WTC11 (cell line): Measurements from ENCODE around the gene HHAT. TPM values are rescaled to one million over a fixed set of nuclear protein-coding genes. Genes with fewer than 3 reads are reported as not detected.

Experiments
- ATAC-seq: fragments of 200-7000 bp; cut with Tn5 transposase; 2 replicates; pipeline ENCODE4 v1.10.0; 2021; ENCODE audit warnings: mild to moderate bottlenecking, moderate library complexity
- CTCF ChIA-PET: fragments of 300-600 bp; sonication (Branson Sonifier 250); formaldehyde crosslinking; loops from one replicate; lab custom pipeline; 2021; ENCODE audit warnings: antibody characterized with exemption; lab: Charles Lee
- POLR2A ChIA-PET: fragments of 350-600 bp; sonication (Branson Sonifier 250); formaldehyde crosslinking; loops from one replicate; lab custom pipeline; 2021; ENCODE audit warnings: antibody characterized with exemption; lab: Charles Lee
- DNase-seq: peaks from one replicate; pipeline ENCODE4 v3.0.0; 2021; ENCODE audit warnings: low spot score
- H3K27ac Mint-ChIP-seq: 2 replicates; pipeline ENCODE4 v1.8.0; 2021; ENCODE audit warnings: mixed read lengths
- H3K27me3 Mint-ChIP-seq: 2 replicates; pipeline ENCODE4 v1.8.0; 2021; ENCODE audit warnings: low read depth, mild to moderate bottlenecking, moderate library complexity, mixed read lengths
- H3K36me3 Mint-ChIP-seq: 2 replicates; pipeline ENCODE4 v1.8.0; 2021; ENCODE audit warnings: mixed read lengths
- H3K4me1 Mint-ChIP-seq: 2 replicates; pipeline ENCODE4 v1.8.0; 2022; ENCODE audit warnings: mixed read lengths
- H3K4me3 Mint-ChIP-seq: 2 replicates; pipeline ENCODE4 v1.8.0; 2021; ENCODE audit warnings: mild to moderate bottlenecking, moderate library complexity, mixed read lengths
- H3K9me3 Mint-ChIP-seq: 2 replicates; pipeline ENCODE4 v1.8.0; 2021; ENCODE audit warnings: mixed read lengths
- CREB1 ChIP-seq: sonication (generic); formaldehyde crosslinking; IDR thresholded peaks from 2 replicates; pipeline ENCODE4 v1.8.0; 2023; ENCODE audit warnings: mild to moderate bottlenecking, missing genetic modification reagents
- ELF4 ChIP-seq: sonication (generic); formaldehyde crosslinking; IDR thresholded peaks from 2 replicates; pipeline ENCODE4 v1.8.1; 2022; ENCODE audit warnings: low read depth, mild to moderate bottlenecking, moderate library complexity, missing genetic modification reagents
- GTF2I ChIP-seq: fragments of 250-450 bp; sonication (Bioruptor Pico); conservative IDR thresholded peaks from 2 replicates; pipeline ENCODE4 v1.4.0; 2021; ENCODE audit warnings: mild to moderate bottlenecking
- HMGA2 ChIP-seq: fragments of 250-450 bp; sonication (Bioruptor Pico); IDR thresholded peaks from 2 replicates; pipeline ENCODE4 v1.4.0; 2021; ENCODE audit warnings: mild to moderate bottlenecking, moderate library complexity
- IRF2 ChIP-seq: sonication (generic); formaldehyde crosslinking; IDR thresholded peaks from 2 replicates; pipeline ENCODE4 v1.8.0; 2022; ENCODE audit warnings: low read depth, missing genetic modification reagents, borderline replicate concordance
- JAZF1 ChIP-seq: fragments of 250-450 bp; sonication (Bioruptor Pico); IDR thresholded peaks from 2 replicates; pipeline ENCODE4 v1.9.0; 2021; ENCODE audit warnings: moderate library complexity, mild to moderate bottlenecking, inconsistent platforms
- NR1H2 ChIP-seq: sonication (generic); formaldehyde crosslinking; IDR thresholded peaks from 2 replicates; pipeline ENCODE4 v1.9.0; 2021; ENCODE audit warnings: mild to moderate bottlenecking, moderate library complexity, missing genetic modification reagents
- SMAD4 ChIP-seq: sonication (generic); formaldehyde crosslinking; IDR thresholded peaks from 2 replicates; pipeline ENCODE4 v1.8.0; 2022; ENCODE audit warnings: mild to moderate bottlenecking, missing genetic modification reagents
- TP53 ChIP-seq: sonication (generic); formaldehyde crosslinking; IDR thresholded peaks from 2 replicates; pipeline ENCODE4 v1.8.1; 2023; ENCODE audit warnings: mild to moderate bottlenecking, missing genetic modification reagents
- ZBTB21 ChIP-seq: sonication (generic); formaldehyde crosslinking; IDR thresholded peaks from 2 replicates; pipeline ENCODE4 v1.8.1; 2023; ENCODE audit warnings: mild to moderate bottlenecking, missing genetic modification reagents, borderline replicate concordance
- ZNF121 ChIP-seq: sonication (generic); formaldehyde crosslinking; IDR thresholded peaks from 2 replicates; pipeline ENCODE4 v1.8.0; 2023; ENCODE audit warnings: missing genetic modification reagents
- ZNF138 ChIP-seq: sonication (generic); formaldehyde crosslinking; conservative IDR thresholded peaks from 2 replicates; pipeline ENCODE4 v1.8.1; 2022; ENCODE audit warnings: mild to moderate bottlenecking, moderate library complexity, missing genetic modification reagents
- ZNF232 ChIP-seq: sonication (generic); formaldehyde crosslinking; IDR thresholded peaks from 2 replicates; pipeline ENCODE4 v1.8.0; 2022; ENCODE audit warnings: mild to moderate bottlenecking, missing genetic modification reagents
- ZNF317 ChIP-seq: sonication (generic); formaldehyde crosslinking; IDR thresholded peaks from 2 replicates; pipeline ENCODE4 v1.8.1; 2023; ENCODE audit warnings: low read depth, mild to moderate bottlenecking, moderate library complexity, missing genetic modification reagents, borderline replicate concordance
- ZNF416 ChIP-seq: fragments of 250-450 bp; sonication (Bioruptor Pico); IDR thresholded peaks from 2 replicates; pipeline ENCODE4 v1.9.0; 2021; ENCODE audit warnings: mild to moderate bottlenecking, inconsistent platforms
- total RNA-seq: library from RNA; stranded (reverse); gene quantifications from 3 replicates; pipeline ENCODE4 v1.2.3, GENCODE V29; 2021
- TF ChIP-seq, protein P1 (sequence below): fragments of 200-600 bp; IDR thresholded peaks from 2 replicates; pipeline ENCODE4 v1.8.0; 2022; ENCODE audit warnings: antibody characterized with exemption
- TF ChIP-seq, protein P2 (sequence below): sonication (generic); formaldehyde crosslinking; IDR thresholded peaks from 2 replicates; pipeline ENCODE4 v1.8.0; 2022; ENCODE audit warnings: mild to moderate bottlenecking, missing genetic modification reagents
- TF ChIP-seq, protein P3 (sequence below): sonication (generic); formaldehyde crosslinking; IDR thresholded peaks from 2 replicates; pipeline ENCODE4 v1.8.1; 2022; ENCODE audit warnings: mild to moderate bottlenecking, moderate library complexity, missing genetic modification reagents
- TF ChIP-seq, protein P4 (sequence below): fragments of 250-450 bp; sonication (Bioruptor Pico); IDR thresholded peaks from 2 replicates; pipeline ENCODE4 v1.9.0; 2021; ENCODE audit warnings: mild to moderate bottlenecking, borderline replicate concordance
- TF ChIP-seq, protein P5 (sequence below): fragments of 250-450 bp; sonication (Bioruptor Pico); IDR thresholded peaks from 2 replicates; pipeline ENCODE4 v1.9.0; 2021; ENCODE audit warnings: moderate library complexity, mild to moderate bottlenecking, inconsistent platforms, borderline replicate concordance

The HHAT gene
- total RNA-seq, 1 experiment from 2014 or later: 0.39 TPM

DNA sequence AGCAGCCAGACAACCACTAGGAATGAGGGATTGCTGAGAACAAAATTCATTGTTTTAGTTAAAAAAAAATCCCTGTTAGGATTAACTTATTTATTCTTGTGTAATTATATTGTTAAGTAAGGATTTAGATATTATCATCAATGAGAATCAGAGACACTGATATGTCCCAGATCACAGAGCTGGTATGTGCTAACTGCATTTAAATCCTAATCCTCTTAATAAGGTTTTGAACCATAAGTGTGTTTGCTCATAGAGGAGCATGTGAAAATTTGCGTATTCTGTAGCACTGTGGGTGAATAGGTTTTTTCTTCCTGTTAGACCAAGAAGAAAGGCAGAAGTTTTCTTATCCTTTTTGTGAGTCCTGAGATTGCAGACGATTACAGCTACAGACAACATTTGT is 147.1 kb downstream of the HHAT start (continued):
- TF ChIP-seq JAZF1 (CRISPR knock-in tag) (no peak), ZNF232 (CRISPR knock-in tag) (no peak), HMGA2 (CRISPR knock-in tag) (no peak), TP53 (CRISPR knock-in tag) (no peak), IRF2 (CRISPR knock-in tag) (no peak), ZBTB21 (CRISPR knock-in tag) (no peak), GTF2I (CRISPR knock-in tag) (no peak)
- TF ChIP-seq, protein P1, sequence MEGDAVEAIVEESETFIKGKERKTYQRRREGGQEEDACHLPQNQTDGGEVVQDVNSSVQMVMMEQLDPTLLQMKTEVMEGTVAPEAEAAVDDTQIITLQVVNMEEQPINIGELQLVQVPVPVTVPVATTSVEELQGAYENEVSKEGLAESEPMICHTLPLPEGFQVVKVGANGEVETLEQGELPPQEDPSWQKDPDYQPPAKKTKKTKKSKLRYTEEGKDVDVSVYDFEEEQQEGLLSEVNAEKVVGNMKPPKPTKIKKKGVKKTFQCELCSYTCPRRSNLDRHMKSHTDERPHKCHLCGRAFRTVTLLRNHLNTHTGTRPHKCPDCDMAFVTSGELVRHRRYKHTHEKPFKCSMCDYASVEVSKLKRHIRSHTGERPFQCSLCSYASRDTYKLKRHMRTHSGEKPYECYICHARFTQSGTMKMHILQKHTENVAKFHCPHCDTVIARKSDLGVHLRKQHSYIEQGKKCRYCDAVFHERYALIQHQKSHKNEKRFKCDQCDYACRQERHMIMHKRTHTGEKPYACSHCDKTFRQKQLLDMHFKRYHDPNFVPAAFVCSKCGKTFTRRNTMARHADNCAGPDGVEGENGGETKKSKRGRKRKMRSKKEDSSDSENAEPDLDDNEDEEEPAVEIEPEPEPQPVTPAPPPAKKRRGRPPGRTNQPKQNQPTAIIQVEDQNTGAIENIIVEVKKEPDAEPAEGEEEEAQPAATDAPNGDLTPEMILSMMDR: no peak

DNA sequence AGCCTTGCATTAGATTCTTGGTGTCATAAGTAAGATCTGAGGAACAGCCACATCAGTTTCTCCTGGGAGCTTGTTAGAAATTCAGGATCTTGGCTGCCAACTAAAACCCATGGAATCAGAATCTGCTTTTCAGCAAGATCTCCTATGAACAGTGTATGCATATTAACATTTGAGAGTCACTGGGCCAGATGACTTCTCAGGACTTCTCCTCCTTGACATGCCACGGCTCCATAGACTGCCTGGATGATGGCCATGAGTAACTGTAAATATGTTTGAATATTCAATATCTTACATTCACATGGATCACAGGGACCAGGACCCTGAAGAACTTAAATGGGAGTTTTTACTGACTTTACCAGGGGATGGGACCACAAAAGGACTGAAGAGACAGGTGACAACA is 148.0 kb downstream of the HHAT start:
- CTCF ChIA-PET: interaction anchor here (1.5 kb wide), 1 partner anchor 657 kb away, joined by 4 read pairs; the partner anchor contains the start of gene KCNH1
- no peak overlapping the region for H3K4me3 Mint-ChIP-seq
- ATAC-seq (no peak), DNase-seq (no peak)
- peaks cover 44% of the 10 kb centered on the region for H3K4me1 Mint-ChIP-seq
- H3K27me3 Mint-ChIP-seq: no peaks in the 10 kb centered on the region
- no peak overlapping the region for H3K27ac Mint-ChIP-seq
- no peaks in the 10 kb centered on the region for H3K9me3 Mint-ChIP-seq
- POLR2A ChIA-PET: no interaction called here
- TF ChIP-seq ZNF121 (CRISPR knock-in tag) (no peak), NR1H2 (no peak), TP53 (CRISPR knock-in tag) (no peak), ELF4 (no peak), ZNF317 (CRISPR knock-in tag) (no peak), SMAD4 (no peak), HMGA2 (CRISPR knock-in tag) (no peak), ZNF416 (no peak), ZNF138 (CRISPR knock-in tag) (no peak), CREB1 (CRISPR knock-in tag) (no peak)
- TF ChIP-seq, protein P2, sequence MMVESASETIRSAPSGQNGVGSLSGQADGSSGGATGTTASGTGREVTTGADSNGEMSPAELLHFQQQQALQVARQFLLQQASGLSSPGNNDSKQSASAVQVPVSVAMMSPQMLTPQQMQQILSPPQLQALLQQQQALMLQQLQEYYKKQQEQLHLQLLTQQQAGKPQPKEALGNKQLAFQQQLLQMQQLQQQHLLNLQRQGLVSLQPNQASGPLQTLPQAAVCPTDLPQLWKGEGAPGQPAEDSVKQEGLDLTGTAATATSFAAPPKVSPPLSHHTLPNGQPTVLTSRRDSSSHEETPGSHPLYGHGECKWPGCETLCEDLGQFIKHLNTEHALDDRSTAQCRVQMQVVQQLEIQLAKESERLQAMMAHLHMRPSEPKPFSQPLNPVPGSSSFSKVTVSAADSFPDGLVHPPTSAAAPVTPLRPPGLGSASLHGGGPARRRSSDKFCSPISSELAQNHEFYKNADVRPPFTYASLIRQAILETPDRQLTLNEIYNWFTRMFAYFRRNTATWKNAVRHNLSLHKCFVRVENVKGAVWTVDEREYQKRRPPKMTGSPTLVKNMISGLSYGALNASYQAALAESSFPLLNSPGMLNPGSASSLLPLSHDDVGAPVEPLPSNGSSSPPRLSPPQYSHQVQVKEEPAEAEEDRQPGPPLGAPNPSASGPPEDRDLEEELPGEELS (CRISPR knock-in tag): no peak
- TF ChIP-seq, protein P3, sequence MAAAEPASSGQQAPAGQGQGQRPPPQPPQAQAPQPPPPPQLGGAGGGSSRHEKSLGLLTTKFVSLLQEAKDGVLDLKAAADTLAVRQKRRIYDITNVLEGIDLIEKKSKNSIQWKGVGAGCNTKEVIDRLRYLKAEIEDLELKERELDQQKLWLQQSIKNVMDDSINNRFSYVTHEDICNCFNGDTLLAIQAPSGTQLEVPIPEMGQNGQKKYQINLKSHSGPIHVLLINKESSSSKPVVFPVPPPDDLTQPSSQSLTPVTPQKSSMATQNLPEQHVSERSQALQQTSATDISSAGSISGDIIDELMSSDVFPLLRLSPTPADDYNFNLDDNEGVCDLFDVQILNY (CRISPR knock-in tag): no peak
- TF ChIP-seq, protein P4, sequence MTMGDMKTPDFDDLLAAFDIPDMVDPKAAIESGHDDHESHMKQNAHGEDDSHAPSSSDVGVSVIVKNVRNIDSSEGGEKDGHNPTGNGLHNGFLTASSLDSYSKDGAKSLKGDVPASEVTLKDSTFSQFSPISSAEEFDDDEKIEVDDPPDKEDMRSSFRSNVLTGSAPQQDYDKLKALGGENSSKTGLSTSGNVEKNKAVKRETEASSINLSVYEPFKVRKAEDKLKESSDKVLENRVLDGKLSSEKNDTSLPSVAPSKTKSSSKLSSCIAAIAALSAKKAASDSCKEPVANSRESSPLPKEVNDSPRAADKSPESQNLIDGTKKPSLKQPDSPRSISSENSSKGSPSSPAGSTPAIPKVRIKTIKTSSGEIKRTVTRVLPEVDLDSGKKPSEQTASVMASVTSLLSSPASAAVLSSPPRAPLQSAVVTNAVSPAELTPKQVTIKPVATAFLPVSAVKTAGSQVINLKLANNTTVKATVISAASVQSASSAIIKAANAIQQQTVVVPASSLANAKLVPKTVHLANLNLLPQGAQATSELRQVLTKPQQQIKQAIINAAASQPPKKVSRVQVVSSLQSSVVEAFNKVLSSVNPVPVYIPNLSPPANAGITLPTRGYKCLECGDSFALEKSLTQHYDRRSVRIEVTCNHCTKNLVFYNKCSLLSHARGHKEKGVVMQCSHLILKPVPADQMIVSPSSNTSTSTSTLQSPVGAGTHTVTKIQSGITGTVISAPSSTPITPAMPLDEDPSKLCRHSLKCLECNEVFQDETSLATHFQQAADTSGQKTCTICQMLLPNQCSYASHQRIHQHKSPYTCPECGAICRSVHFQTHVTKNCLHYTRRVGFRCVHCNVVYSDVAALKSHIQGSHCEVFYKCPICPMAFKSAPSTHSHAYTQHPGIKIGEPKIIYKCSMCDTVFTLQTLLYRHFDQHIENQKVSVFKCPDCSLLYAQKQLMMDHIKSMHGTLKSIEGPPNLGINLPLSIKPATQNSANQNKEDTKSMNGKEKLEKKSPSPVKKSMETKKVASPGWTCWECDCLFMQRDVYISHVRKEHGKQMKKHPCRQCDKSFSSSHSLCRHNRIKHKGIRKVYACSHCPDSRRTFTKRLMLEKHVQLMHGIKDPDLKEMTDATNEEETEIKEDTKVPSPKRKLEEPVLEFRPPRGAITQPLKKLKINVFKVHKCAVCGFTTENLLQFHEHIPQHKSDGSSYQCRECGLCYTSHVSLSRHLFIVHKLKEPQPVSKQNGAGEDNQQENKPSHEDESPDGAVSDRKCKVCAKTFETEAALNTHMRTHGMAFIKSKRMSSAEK: no peak
- TF ChIP-seq, protein P5, sequence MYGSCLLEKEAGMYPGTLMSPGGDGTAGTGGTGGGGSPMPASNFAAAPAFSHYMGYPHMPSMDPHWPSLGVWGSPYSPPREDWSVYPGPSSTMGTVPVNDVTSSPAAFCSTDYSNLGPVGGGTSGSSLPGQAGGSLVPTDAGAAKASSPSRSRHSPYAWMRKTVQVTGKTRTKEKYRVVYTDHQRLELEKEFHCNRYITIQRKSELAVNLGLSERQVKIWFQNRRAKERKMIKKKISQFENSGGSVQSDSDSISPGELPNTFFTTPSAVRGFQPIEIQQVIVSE: no peak
- H3K36me3 Mint-ChIP-seq: no peaks in the 10 kb centered on the region
